GM18861 (cell line): Measurements from ENCODE around the gene KDSR.

Experiments
- ATAC-seq: cut with Tn5 transposase; IDR thresholded peaks from one replicate; pipeline ENCODE4 v1.9.1; 2021; ENCODE audit not compliant: unreplicated experiment

Gene KDSR

GRCh38 chr18:63307551-63308200, 59.3 kb downstream of the KDSR start:
- ATAC-seq = no peak

- no peak for ATAC-seq
These were observed 60.0 kb downstream of the KDSR start for GRCh38 chr18:63306819-63307550.

- ATAC-seq = no peak
These were observed 60.8 kb downstream of the KDSR start for GRCh38 chr18:63306249-63306648.

GRCh38 chr18:63303547-63303946, 63.5 kb downstream of the KDSR start:
- no peak for ATAC-seq

- no peak for ATAC-seq
These were observed 64.2 kb downstream of the KDSR start for GRCh38 chr18:63302636-63303405.

GRCh38 chr18:63302220-63302619, 64.8 kb downstream of the KDSR start:
- no peak for ATAC-seq

- no peak for ATAC-seq
These were observed 65.6 kb downstream of the KDSR start for GRCh38 chr18:63301434-63301833.

GRCh38 chr18:63299837-63300745, 66.9 kb downstream of the KDSR start:
- ATAC-seq = peak; percentile 56

- no peak for ATAC-seq
These were observed 68.3 kb downstream of the KDSR start for GRCh38 chr18:63298400-63299365.

- no peak for ATAC-seq
These were observed 69.2 kb downstream of the KDSR start for GRCh38 chr18:63297687-63298399.

- ATAC-seq = no peak
These were observed 73.1 kb downstream of the KDSR start for GRCh38 chr18:63293935-63294334.

GRCh38 chr18:63292831-63293683, 73.9 kb downstream of the KDSR start:
- ATAC-seq = peak; percentile 54

GRCh38 chr18:63291278-63291677, 75.7 kb downstream of the KDSR start:
- ATAC-seq = no peak

- ATAC-seq = no peak
These were observed 76.2 kb downstream of the KDSR start for GRCh38 chr18:63290821-63291200.

- no peak for ATAC-seq
These were observed 76.7 kb downstream of the KDSR start for GRCh38 chr18:63290166-63290820.

- ATAC-seq = no peak
These were observed 78.7 kb downstream of the KDSR start for GRCh38 chr18:63288311-63288710.

- ATAC-seq = no peak
These were observed 79.2 kb downstream of the KDSR start for GRCh38 chr18:63287691-63288220.
